GM10266 (cell line): ENCODE results near the gene METTL8.

Experiments used
- DNase-seq: peaks from one replicate; pipeline ENCODE4 v3.0.0; 2012; ENCODE audit errors: extremely low spot score
- TF ChIP-seq, protein P1 (sequence below): IDR thresholded peaks from 2 replicates; pipeline ENCODE4 v1.5.1; 2012; ENCODE audit warnings: mild to moderate bottlenecking, low read depth; ENCODE audit not compliant: control insufficient read depth, insufficient read depth; ENCODE audit errors: missing control alignments

Gene METTL8

DNA sequence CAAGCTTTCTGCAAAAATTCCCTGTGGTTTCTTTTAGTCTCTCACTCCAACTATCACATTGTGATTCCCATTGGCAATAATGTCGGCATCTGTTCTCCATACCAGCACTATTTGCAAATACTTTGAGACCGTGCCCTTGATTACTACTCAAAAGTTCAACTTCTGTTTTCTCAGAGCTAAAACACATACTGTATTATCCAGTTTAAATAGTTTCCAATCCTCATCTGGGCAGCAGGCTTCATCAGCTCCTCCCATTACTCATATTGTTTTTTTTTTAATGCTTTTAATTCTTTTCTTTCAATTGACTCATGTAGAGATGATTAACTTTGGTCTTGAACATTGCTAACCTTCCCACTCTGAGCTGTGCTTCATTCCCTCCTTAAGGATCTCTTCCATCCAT is 135.8 kb downstream of the METTL8 start:
- no peak for DNase-seq
- TF ChIP-seq, protein P1, sequence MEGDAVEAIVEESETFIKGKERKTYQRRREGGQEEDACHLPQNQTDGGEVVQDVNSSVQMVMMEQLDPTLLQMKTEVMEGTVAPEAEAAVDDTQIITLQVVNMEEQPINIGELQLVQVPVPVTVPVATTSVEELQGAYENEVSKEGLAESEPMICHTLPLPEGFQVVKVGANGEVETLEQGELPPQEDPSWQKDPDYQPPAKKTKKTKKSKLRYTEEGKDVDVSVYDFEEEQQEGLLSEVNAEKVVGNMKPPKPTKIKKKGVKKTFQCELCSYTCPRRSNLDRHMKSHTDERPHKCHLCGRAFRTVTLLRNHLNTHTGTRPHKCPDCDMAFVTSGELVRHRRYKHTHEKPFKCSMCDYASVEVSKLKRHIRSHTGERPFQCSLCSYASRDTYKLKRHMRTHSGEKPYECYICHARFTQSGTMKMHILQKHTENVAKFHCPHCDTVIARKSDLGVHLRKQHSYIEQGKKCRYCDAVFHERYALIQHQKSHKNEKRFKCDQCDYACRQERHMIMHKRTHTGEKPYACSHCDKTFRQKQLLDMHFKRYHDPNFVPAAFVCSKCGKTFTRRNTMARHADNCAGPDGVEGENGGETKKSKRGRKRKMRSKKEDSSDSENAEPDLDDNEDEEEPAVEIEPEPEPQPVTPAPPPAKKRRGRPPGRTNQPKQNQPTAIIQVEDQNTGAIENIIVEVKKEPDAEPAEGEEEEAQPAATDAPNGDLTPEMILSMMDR, result no peak

DNA sequence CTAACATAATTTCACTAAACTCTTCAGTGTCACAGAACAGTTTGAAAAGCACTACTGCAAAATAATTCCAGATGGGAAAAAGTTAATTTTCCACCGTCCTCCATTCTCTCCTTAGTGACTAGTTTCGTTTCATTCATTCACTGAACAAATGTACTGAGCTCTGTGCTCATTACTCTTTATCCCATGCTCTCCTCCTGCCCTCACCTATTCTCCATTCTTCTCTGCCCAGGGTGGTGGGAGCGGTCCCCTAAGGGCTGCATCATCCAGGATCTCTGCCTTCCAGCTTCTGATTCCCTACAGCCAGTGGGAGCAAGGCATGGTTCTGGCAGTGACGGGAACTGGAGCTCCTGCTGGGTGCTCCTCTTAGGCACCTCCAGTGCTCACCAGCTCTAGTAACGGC is 139.2 kb downstream of the METTL8 start:
- DNase-seq, result no peak
- TF ChIP-seq, protein P1, result no peak

DNA sequence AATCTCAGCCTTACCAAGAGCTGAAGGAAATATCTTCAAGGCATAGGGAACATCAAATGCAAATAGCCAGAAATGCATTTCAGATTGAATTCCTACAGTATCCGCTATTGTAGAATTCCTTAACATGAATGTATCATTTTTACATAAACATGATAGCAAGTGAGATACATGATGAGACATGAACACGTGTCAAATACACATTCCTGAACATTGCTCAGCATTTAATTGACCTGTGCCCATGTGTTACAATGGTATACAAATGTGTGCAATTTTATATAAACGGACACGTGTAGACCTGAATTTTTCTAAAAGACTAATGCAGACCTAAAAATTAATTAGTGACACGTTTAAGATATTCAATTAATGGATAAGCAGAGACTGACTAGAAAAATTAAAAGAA is 140.1 kb downstream of the METTL8 start:
- DNase-seq, result no peak
- TF ChIP-seq, protein P1, result no peak

DNA sequence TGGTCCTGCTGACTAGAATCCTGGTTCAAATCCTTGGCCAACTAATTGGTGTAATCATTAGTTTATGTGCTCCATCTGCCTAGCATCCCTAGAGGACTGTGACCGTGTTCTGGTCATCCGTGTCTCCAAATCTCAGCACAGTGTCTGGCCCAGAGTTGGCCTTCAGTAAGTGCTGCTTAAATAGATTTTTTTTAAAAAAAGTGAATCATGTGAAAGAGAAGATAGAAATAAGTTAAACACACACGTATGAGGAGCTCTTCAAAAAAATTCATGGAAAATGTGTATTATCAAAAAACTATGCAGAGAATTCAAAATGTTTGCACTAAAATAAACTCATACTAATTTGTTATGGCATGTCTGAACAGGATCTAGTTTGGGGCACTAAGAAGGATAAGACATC is 143.8 kb downstream of the METTL8 start:
- TF ChIP-seq, protein P1, result no peak
- DNase-seq, result no peak

DNA sequence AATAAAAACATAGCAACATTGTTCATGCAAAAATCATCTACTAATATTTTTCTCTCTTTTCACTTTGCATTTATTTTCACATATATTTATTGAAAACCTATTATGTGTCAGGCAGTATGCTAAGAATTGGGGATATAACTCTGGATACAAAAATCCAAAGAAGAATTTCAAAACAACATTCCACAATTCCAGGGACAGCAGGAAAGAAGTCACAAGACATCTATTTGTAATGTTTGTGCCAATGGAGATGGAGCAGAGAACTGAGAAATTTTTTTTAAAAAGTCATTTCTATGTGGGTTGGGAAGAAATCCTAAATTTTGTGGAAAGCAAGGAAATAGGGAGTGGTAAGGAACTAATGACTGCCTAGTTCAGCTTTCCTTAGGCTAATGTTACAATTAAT is 144.5 kb downstream of the METTL8 start:
- no peak for DNase-seq
- TF ChIP-seq, protein P1, result no peak

DNA sequence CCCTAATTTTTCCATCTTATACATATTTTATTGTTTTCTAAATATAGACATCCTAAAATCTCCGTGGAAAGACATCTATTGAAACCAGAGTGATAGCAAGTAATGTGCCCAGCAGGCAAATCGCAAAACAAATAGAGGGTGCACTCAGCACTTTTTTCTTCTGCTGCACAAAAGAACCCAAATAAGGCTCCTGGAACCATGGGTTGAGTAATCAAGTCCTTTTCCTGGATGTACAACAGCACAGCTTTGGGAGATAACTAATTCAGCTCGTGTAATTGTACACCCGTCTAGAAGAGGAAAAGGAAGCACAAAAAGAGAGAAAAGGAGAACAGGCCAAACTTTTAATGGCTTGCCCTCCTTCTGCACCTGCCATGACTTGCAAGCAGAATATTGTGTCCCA is 146.2 kb downstream of the METTL8 start:
- TF ChIP-seq, protein P1, result no peak
- DNase-seq, result no peak

DNA sequence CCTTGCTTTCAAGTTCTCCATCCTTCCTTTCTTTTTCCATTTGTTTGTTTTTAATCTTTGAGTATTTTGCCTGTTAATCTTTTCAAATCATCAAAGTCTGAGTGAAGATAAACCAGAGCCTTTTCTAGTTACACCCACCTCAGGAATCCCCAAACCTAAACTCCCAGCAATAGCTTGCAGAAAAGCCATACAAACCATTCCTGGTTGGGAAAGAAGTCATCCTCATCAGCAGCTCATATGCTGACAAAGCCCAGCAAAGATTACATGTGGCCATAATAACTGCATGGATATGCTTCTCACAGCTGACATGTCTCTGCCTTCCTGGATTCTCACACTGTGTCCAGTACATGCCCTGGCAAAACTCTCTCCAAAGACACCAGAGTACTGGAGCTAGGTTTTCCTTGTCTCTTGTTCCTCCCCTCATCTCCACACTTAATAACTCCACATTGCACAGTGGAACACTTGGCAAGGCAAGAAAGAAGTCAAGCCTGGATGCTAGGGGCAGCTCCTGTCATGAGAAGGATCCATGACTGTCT is 146.7 kb downstream of the METTL8 start:
- TF ChIP-seq, protein P1, result no peak
- DNase-seq, result no peak

DNA sequence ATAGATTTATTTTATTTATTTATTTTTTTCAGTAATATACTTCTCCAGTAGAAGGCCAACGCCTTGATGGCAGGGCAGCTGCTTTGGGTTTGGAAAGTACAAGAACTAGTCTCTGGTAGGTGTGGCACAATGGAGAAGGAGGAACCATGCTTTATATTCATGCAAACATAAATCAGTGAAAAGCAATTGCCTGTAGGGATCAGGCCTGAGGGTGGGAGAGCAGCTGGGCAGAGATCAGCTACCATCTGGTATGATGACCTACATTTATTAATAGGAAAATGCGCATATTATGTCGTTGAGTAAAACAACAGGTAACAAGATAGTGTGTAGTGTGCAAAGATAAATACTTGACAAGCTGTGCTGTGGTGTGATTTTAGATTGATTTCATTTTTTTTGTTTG is 152.7 kb downstream of the METTL8 start:
- DNase-seq, result no peak
- TF ChIP-seq, protein P1, result no peak
